Adipocyte (in vitro differentiated cells): Measurements from ENCODE around the gene MLST8.
A peak's percentile ranks its signal among the peaks of the same experiment; 100 is the strongest.

ENCODE experiments used
- DNase-seq: peaks from one replicate; pipeline ENCODE4 v3.0.0-alpha.2; 2015; ENCODE audit warnings: low read depth
- H3K27me3 ChIP-seq: replicated peaks from 2 replicates; pipeline ENCODE4 v1.7.0; 2013; ENCODE audit warnings: mild to moderate bottlenecking, low read length, moderate library complexity; ENCODE audit not compliant: control insufficient read depth, insufficient read depth
- H3K36me3 ChIP-seq: 2 replicates; pipeline ENCODE4 v1.7.0; 2013; ENCODE audit warnings: low read length, mild to moderate bottlenecking, moderate library complexity; ENCODE audit not compliant: control insufficient read depth, insufficient read depth, severe bottlenecking
- H3K4me1 ChIP-seq: 2 replicates; pipeline ENCODE4 v1.7.0; 2013; ENCODE audit warnings: mild to moderate bottlenecking, low read length, moderate library complexity; ENCODE audit not compliant: control insufficient read depth, insufficient read depth
- H3K4me3 ChIP-seq: 2 replicates; pipeline ENCODE4 v1.7.0; 2013; ENCODE audit warnings: mild to moderate bottlenecking, low read length, moderate library complexity
- H3K9ac ChIP-seq: 2 replicates; pipeline ENCODE4 v1.7.0; 2013; ENCODE audit warnings: mild to moderate bottlenecking, low read length, moderate library complexity
- H3K9me3 ChIP-seq: 2 replicates; pipeline ENCODE4 v1.7.0; 2013; ENCODE audit warnings: mild to moderate bottlenecking, low read length, moderate library complexity; ENCODE audit not compliant: control insufficient read depth

The MLST8 gene

DNA sequence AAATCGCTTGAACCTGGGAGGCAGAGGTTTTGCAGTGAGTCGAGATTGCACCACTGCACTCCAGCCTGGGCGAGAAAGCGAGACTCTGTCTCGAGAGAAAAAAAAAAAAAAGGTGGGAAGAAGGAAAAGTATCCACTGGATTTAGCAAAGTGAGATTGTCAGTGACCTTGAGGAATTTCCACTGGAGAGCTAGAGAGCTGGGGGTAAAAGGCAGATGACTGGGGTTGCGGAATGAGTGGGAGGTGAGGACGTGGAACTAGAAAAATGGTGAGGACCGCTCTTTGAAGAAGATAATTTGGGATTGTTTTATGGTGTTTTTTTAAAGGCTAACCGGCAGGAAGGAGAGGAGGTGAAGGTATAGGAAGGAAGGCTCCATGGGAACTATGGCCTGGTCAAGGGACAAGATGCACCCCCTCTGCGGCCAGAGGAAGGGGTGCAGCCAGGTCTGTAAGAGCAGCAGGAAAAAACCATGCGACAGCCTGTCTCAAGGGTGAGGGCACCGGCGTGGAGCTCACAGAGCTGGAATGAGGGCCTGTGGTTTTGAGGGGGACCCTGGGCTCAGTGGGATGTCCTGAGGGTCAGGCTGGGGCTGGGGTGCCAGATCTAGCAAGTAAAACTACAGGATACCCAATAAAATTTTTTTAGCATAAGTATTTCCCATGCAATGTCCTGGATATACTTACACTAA, 694 bp upstream of the MLST8 start:
- Histone ChIP-seq H3K4me3 (peak overlapping the region; percentile 91), H3K9me3 (peaks cover 9% of the 10 kb centered on the region), H3K36me3 (peaks cover 25% of the 10 kb centered on the region), H3K4me1 (peaks cover 17% of the 10 kb centered on the region), H3K27me3 (peaks cover 5% of the 10 kb centered on the region), H3K9ac (peak overlapping the region; percentile 99)
- DNase-seq, result no peak

DNA sequence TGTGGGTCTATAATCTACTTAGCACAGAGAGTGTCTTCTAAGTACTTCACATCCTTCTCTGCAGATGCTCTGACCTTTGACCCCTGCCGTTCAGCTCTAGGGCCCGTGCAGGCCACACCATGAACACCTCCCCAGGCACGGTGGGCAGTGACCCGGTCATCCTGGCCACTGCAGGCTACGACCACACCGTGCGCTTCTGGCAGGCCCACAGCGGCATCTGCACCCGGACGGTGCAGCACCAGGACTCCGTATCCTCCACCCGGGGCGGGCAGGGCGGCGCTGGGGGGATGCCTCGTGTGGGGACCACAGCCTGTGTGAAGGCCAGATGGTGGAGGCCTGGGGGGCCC, 686 bp downstream of the MLST8 start:
- H3K4me1 ChIP-seq, result peaks cover 17% of the 10 kb centered on the region
- peaks cover 26% of the 10 kb centered on the region for H3K36me3 ChIP-seq
- H3K27me3 ChIP-seq, result no peaks in the 10 kb centered on the region
- peak overlapping the region; percentile 91 for H3K4me3 ChIP-seq
- H3K9ac ChIP-seq, result peak overlapping the region; percentile 99
- no peaks in the 10 kb centered on the region for H3K9me3 ChIP-seq
- DNase-seq, result no peak

- no peak for DNase-seq
- Histone ChIP-seq H3K9me3 (no peaks in the 10 kb centered on the region), H3K4me3 (peak overlapping the region; percentile 91), H3K36me3 (peaks cover 26% of the 10 kb centered on the region), H3K27me3 (no peaks in the 10 kb centered on the region), H3K4me1 (peaks cover 17% of the 10 kb centered on the region), H3K9ac (peak overlapping the region; percentile 99)
Measured at GRCh38 chr16:2206420-2206779, 1.1 kb downstream of the MLST8 start.

GRCh38 chr16:2206780-2207433, 1.7 kb downstream of the MLST8 start:
- DNase-seq, result no peak
- H3K4me1 ChIP-seq, result peaks cover 18% of the 10 kb centered on the region
- no peaks in the 10 kb centered on the region for H3K27me3 ChIP-seq
- no peaks in the 10 kb centered on the region for H3K9me3 ChIP-seq
- peak overlapping the region; percentile 12 for H3K9ac ChIP-seq
- peak overlapping the region; percentile 20 for H3K4me3 ChIP-seq
- peaks cover 26% of the 10 kb centered on the region for H3K36me3 ChIP-seq

DNA sequence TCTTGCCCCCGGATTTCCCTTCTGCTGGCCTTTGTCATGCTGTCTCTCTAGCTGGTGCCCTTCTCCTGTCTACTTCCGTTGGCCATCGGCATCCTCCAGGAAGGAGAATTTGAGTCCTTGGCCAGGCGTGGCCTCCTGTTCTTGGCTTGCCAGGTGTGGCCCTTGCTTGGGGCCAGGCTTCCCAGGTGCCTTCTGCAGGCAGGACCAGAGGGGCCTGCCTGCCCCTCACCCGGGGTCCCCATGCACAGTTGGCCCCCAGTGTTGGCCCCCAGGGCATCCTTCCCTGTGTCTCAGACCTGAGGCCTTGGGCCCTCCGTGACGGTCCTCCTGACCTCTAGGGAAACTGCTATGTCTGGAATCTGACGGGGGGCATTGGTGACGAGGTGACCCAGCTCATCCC, 2.6 kb downstream of the MLST8 start:
- Histone ChIP-seq H3K9ac (no peak overlapping the region), H3K36me3 (peaks cover 26% of the 10 kb centered on the region), H3K4me3 (no peak overlapping the region), H3K27me3 (no peaks in the 10 kb centered on the region), H3K4me1 (peaks cover 28% of the 10 kb centered on the region), H3K9me3 (no peaks in the 10 kb centered on the region)
- DNase-seq, result no peak

GRCh38 chr16:2208308-2208707, 3.1 kb downstream of the MLST8 start:
- H3K27me3 ChIP-seq, result no peaks in the 10 kb centered on the region
- H3K36me3 ChIP-seq, result peaks cover 26% of the 10 kb centered on the region
- H3K4me1 ChIP-seq, result peaks cover 33% of the 10 kb centered on the region
- DNase-seq, result no peak
- H3K4me3 ChIP-seq, result no peak overlapping the region
- H3K9me3 ChIP-seq, result no peaks in the 10 kb centered on the region
- no peak overlapping the region for H3K9ac ChIP-seq

GRCh38 chr16:2208772-2209171, 3.5 kb downstream of the MLST8 start:
- DNase-seq, result no peak
- Histone ChIP-seq H3K9ac (no peak overlapping the region), H3K36me3 (peaks cover 26% of the 10 kb centered on the region), H3K9me3 (no peaks in the 10 kb centered on the region), H3K4me1 (peaks cover 37% of the 10 kb centered on the region), H3K4me3 (no peak overlapping the region), H3K27me3 (no peaks in the 10 kb centered on the region)

GRCh38 chr16:2209258-2210008, 4.2 kb downstream of the MLST8 start:
- peaks cover 38% of the 10 kb centered on the region for H3K4me1 ChIP-seq
- DNase-seq, result no peak
- no peak overlapping the region for H3K9ac ChIP-seq
- no peak overlapping the region for H3K4me3 ChIP-seq
- H3K9me3 ChIP-seq, result no peaks in the 10 kb centered on the region
- peaks cover 26% of the 10 kb centered on the region for H3K36me3 ChIP-seq
- no peaks in the 10 kb centered on the region for H3K27me3 ChIP-seq

GRCh38 chr16:2210009-2210332, 4.7 kb downstream of the MLST8 start:
- Histone ChIP-seq H3K9me3 (no peaks in the 10 kb centered on the region), H3K27me3 (no peaks in the 10 kb centered on the region), H3K36me3 (peaks cover 26% of the 10 kb centered on the region), H3K9ac (no peak overlapping the region), H3K4me1 (peaks cover 34% of the 10 kb centered on the region), H3K4me3 (no peak overlapping the region)
- DNase-seq, result no peak

- no peaks in the 10 kb centered on the region for H3K9me3 ChIP-seq
- no peaks in the 10 kb centered on the region for H3K27me3 ChIP-seq
- no peak within 1 kb of the TSS for H3K4me3 ChIP-seq
- DNase-seq, result no peak
- peaks cover 34% of the 10 kb centered on the region for H3K4me1 ChIP-seq
- H3K36me3 ChIP-seq, result peaks cover 26% of the 10 kb centered on the region
- H3K9ac ChIP-seq, result peak within 1 kb of the TSS; percentile 48
Measured at GRCh38 chr16:2210386-2211365, 5.4 kb downstream of the MLST8 start, which contains the start of gene BRICD5. BRICD5 (minus strand) TSS chr16:2210863; CDS start chr16:2210833, 30 bp downstream.
